Right renal cortex interstitium (tissue), 3 donors: Measurements from ENCODE around the gene SUN1. TPM values are rescaled to one million over a fixed set of nuclear protein-coding genes. Genes with fewer than 3 reads are reported as not detected.
"Not testable (repeated sequence)": the region's sequence is repeated elsewhere in the genome, so short reads cannot be mapped to it uniquely, and the experiment has no call there.

Experiments used
- DNase-seq, 3 donors: peaks; one replicate each; pipeline ENCODE4 v3.0.0-alpha.2; 2013; ENCODE audit warnings: low read depth in 3 of 3, low spot score in 2 of 3
- polyA plus RNA-seq, 3 donors: library from polyadenylated mRNA; unstranded; fragments of 120-200 nt; gene quantifications; one replicate each; pipeline ENCODE4 v1.2.1, GENCODE V29; 2013; ENCODE audit not compliant: insufficient read length in 3 of 3

The SUN1 gene
- polyA plus RNA-seq, 3 donors = 109 to 118 (median 117) TPM

DNA sequence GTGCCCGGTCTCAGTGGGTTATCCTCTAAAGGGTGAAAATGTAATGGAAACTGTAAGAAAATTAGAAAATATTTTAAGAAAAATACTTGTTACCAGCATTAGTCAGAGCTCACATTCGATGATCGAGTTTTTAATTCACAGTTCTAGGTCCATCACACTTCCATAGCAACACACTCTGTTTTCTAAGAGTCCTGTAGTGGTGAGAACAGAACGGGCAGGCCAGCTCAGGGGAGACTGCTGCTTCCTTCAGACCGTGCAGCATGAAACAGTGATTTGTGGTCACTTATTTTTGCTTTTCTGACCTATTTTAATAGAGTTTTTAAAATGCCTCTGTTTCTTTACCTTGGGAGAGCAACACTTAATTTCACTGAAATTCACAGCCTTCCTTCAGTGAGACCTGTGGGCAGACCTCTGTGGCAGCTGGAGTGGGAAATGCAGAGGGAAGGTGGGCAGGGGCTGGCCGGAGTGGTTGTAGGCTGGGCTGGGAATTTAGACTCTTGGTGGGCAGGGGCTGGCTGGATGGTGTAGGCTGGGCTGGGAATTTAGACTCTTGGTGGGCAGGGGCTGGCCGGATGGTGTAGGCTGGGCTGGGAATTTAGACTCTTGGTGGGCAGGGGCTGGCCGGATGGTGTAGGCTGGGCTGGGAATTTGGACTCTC, 1.5 kb downstream of the SUN1 start:
- no peak for DNase-seq

DNA sequence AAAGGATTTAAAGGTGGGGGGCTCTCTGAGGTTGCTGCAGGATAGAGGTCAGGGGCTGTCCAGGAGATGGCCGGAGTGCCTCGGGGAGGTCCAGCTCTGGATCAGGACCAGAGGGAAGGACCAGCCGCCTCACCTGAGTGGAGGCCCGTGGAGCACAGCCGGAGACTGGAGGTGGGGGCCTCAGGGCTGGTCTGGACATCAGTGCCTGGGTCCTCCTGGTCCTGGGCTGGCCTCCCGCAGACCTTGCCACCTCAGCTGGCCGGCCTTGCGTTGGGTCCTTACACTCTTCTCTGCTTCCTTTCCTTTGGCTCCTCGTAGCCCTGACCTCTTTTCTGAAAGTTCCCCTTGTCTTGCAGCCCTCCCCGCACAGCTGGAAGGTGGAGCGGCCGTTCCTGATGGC, 2.0 kb downstream of the SUN1 start:
- no peak for DNase-seq

DNA sequence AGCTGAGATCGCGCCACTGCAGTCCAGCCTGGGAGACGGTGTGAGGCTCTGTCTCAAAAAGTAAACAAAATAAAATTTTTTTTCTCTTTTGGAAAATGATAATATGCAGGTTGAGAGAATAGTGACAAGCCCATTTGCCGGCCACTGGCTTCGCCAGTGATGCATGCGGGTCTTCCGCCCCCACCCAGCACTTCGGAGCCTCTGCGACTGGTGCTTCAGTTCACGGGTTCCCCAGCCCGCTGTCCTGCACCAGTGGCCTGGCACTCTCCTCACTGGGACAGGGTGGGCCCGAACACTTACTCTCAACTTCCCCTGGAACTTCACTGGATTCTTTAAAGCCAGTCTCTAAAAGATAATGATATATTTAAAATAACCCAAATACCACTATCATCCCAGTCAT, 2.7 kb downstream of the SUN1 start:
- DNase-seq = no peak

DNA sequence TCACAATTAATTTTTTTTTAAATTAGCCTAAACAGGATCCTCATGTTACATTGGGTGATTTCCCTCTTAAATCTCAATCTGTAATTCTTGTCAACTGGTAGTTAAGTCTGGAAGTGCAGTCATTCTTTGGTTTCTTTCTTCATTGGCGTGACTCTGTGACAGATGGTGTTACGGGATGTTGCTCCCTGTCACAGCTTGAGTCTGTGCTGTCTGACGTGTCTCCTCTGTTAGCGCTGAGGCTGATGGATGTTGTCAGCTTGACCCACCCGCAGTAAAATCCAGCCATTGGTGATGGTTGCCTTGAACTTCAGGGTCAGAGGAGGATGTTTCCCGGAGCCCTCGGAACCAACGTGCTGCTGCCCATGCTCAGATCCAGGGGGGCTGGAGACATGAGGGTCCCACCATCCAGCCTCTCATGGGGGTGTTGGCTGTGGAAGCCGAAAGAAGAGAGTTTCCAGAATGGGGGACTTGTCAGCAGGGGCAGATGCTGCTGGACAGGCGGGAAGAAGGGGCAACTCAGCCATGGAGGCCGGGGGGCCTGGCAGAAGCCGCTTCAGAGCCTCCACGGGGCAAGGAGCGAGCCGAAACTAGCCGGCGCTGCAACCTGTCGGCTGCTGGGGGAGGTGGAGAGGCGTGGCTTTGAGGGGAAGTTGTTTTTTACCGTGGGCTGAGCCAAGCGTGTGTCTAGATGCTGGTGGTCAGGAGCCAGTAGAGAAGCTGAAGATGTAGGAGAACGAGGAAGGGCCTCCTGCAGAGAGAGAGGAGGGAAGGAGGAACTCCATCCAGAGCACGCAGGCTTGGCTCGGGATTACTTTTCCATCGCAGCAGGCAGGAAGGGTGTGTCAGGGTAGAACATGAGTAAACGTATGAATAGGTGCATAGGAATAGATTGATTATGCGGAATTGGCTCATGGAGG, 3.5 kb downstream of the SUN1 start:
- DNase-seq = no peak

DNA sequence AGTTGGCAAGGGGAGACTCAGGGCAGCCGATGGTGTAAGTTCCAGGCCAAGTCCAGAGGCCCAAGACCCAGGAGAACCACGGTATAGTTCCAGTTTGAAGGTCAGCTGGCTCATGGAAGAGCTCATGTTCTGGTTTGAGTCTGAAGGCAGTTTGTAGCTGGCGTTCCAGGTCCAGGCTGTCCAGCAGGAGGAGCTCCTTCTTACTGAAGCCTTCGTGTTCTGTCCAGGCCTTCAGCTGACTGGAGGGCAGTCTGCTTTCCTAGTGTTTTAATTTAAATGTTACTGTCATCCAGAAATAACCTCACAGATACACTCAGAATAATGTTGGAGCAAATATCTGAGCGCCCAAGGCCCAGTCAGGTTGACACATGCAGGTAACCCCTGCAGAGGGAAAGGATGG, 4.2 kb downstream of the SUN1 start:
- DNase-seq = no peak

DNA sequence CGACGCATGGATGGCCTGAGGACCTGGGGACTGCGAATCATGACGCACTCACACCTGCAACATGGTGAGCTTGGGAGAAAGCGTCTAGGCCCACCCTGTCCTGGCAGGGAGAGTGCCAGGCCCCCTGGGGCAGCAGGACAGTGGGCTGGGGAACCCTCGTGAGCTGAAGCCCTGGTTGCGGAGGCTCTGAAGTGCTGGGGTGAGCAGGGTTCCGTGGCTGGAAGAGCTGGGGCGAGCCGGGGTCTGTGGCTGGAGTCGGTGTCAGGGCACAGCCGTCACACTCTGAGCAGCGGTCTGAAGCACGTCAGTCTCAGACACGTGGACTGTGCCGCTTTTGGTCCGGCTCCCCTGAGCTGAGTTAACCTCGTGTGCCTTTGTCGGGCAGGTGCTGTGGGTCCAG, 4.7 kb downstream of the SUN1 start:
- no peak for DNase-seq

DNA sequence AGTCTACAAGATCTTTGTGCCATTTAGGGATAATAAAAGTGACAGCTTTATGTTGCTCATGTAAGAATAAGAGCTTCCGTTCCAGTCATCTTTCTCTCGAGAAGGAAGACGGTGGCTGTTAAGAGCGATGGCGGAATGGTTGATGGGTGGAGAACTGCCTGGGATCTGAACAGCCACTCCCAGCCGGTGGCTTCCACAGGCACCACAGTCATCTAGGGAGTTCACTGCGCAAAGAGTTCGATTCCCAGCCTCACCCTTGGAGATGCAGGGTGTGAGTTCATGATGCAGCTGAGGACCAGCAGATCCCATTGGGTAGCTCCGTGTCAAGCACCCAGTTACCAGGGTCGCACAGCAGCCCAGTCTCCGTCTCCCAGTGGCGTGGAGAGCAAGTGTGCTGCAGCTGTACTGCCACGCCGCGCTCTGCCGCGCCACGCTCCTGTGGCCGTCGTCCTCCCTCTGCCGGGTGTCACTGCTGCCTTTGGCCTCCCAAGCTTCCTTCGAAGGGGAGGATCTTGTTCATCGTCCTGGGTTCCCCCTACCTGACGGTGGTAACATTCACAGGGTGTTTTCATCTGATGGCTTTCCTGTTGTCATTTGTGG, 7.8 kb downstream of the SUN1 start:
- no peak for DNase-seq

DNA sequence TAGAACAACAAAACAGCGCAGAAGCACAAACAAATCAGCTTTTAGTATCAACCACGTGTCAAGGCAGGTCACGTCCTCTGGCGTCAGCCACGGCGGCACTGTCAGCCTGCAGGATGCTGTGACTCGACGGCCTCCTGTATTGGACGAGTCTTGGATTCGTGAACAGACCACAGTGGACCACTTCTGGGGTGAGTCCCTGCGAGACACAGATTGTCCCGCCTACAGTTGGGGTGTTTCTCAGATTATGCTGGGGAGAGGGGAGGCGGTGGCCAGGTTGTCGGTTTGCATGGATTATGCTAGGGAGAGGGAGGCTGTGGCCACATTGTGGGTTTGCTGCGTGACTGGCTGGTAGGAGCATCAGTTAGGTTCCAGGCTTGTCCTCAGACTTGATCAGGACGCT, 9.7 kb downstream of the SUN1 start:
- DNase-seq = no peak

DNA sequence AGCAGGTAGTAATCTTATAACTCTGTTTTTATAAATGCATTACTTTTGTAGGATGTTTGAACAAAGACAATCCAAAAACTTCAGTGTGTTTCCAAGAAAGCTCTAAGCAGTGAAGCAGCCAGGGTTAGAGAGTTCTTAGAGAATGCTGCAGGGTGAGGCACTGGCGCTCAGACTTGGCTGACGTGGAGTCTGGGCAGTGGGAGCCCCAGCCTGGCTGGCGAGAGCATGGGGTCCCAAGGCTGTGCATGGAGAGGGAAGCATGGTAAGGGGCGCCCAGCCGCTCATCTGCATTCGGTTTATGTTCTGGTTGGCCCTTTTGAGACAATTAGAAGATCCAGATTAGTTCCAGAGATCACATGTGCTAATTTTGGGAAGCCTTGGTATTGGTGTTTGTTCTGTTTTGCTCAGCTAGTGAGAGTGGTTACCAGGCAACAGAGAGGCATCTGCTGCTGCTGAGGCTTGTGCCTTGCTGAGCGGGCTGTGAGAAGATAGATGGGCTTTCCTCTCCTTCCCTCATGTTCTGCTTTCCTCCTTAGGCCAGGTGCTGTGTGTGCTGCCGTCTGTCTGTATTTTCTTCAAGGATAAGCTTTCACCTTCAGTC, 10.3 kb downstream of the SUN1 start:
- no peak for DNase-seq

DNA sequence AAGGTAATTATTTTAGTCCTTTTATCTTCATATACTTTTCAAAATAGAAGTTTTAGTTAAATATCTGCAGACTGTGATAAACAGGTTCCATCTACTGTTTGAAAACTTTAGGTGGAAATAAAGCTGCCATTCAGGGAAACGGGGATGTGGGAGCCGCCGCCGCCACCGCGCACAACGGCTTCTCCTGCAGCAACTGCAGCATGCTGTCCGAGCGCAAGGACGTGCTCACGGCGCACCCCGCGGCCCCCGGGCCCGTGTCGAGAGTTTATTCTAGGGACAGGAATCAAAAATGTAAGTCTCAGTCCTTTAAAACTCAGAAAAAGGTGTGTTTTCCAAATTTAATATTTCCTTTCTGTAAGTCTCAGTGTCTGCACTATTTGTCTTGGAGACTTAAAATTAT, 11.0 kb downstream of the SUN1 start:
- DNase-seq = no peak

DNA sequence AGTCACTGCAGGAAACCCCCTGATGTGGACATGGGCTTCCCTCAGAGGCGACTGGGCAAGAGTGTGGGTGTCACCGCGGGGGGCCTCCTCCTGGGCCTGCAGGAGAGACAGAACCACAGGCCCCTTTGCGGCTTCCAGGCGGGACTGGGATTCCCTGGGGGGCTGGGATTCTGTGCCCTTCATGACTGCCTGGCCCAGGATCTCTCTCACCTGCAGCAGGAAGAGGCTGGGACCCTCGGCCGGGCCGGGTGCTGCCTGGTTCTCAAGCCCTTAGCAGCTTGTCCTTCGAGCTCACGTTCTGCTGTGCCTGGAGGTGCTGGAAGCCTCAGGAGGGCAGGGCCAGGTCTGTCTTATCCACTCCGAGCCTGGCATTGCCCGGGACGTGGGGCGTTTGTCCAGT, 11.8 kb downstream of the SUN1 start:
- DNase-seq = no peak

DNA sequence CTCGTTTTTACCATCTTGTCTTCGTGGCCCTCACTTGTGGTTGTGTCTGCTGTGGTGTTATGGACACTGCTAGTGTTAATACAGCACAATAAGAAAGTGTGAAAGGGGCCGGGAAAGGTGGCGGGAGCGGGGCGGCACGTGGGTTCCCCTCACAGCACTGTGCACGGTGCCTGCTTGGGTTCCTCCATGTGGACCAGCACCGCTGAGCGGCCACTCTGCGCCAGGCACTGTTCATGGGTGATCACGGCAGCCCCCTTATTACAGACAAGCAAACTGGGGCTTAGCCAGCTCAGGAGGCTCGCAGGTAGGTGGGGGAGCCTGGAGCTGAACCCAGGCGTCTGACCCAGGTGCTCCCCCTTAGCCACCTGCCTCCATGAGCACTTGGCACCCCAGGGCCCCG, 12.2 kb downstream of the SUN1 start:
- DNase-seq = no peak

DNA sequence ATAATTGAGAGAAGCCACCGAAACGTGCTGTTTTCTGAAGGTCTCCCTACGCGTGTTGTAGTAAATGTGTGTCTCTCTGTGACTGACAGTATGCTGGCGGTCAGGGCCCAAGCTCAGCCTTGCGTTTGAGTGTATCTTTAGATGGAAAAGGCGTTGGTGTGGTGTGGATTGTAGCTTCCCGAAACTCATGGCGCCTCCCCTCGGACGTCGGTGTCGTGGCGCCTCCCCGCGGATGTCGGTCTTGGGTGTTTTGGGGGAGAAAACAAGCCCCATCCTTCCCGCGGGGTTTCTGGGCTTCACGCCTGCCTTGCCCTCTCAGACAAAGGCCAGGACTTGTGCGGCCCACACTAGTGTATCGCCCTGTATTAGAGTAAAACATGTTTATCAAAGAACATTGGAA, 12.8 kb downstream of the SUN1 start:
- DNase-seq = no peak

DNA sequence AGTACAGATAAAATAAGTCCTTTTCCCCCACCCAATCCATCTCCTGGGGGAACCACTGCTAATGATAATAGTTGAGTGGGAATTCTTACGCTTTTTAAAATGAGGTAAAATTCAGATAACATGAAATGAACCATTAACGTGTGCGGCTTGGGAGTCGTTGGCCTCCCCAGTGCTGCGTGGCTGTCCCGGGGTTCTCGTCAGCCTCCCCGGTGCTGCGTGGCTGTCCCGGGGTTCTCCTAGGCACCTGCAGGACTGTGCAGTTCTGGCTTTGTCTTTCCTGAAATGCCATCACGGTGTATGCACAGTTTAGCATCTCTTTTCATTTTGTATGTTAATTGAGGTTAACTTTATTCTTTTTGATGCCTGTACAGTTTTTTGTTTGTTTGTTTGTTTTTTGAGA, 13.5 kb downstream of the SUN1 start:
- DNase-seq = no peak

DNA sequence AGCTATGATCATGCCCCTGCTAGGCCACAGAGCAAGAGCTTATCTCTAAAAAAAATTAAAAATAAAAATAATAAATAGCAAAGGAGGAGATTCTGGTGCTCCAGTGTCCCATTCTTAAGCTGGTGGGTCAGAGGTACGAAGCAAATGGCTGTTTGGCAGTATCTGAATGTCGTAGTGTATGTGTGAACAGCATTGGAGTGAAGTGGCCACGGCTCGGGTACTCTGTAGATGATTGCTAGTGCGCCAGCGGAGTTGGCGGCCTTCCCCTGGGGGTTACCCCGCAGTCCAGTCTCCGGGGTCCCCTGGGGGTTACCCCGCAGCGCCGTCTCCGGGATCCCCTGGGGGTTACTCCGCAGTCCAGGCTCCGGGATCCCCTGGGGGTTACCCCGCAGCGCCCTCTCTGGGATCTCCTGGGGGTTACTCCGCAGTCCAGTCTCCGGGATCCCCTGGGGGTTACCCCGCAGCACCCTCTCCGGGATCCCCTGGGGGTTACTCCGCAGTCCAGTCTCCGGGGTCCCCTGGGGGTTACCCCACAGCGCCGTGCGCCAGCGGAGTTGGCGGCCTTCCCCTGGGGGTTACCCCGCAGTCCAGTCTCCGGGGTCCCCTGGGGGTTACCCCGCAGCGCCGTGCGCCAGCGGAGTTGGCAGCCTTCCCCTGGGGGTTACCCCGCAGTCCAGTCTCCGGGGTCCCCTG, 14.8 kb downstream of the SUN1 start:
- not testable (repeated sequence) for DNase-seq

DNA sequence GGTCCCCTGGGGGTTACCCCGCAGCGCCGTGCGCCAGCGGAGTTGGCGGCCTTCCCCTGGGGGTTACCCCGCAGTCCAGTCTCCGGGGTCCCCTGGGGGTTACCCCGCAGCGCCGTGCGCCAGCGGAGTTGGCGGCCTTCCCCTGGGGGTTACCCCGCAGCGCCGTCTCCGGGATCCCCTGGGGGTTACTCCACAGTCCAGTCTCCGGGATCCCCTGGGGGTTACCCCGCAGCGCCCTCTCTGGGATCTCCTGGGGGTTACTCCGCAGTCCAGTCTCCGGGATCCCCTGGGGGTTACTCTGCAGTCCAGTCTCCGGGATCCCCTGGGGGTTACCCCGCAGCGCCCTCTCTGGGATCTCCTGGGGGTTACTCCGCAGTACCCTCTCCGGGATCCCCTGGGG, 15.5 kb downstream of the SUN1 start:
- not testable (repeated sequence) for DNase-seq

DNA sequence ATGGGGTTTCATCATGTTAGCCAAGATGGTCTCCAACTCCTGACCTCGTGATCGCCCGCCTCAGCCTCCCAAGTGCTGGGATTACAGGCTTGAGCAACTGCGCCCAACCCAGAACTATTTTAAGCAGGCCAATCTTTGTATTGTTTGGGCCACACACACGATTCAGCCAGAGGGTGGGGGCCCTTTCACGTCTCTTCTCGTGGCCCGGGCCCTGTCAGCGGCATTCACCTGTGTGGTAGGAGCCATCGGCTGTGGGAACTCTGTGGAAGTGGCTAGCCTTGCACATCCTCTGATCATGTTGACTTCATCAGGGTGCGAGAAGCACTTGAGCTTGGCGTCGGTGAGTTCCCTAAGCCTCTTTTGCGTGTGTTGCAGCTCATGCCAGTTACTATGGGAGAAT, 16.9 kb downstream of the SUN1 start:
- no peak for DNase-seq

DNA sequence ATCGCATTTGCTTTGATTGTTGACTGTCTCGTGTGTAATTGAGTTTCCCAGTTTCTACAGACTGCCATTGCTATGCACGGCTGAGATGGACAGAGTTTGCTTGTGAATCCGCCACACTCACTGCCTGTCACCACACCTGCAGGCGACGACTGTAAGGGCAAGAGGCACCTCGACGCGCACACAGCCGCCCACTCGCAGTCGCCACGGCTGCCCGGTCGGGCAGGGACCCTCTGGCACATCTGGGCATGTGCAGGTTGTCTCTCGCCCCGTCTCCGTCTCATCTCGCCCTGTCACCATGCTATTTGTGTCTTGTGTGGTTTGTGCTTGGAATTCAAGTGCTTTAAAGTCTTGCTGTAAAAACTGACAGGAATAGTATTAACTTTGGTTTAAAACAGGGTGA, 17.5 kb downstream of the SUN1 start:
- DNase-seq = no peak

DNA sequence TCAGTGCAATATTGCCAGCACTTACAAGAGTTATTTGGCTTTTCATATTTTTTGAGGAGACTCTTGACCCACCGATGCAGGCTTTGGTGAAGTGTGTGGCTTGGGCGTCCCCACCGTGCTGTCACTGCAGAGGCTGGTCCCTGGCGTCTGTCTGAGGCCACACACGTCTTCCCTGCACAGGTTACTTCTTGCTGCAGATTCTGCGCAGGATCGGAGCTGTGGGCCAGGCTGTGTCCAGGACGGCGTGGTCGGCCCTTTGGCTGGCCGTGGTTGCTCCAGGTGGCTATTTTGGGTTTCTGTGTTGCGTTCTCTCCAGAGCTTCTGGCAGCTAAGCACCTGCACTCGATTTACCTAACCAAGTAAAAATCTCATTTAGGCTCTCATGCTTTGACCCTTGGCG, 18.9 kb downstream of the SUN1 start:
- no peak for DNase-seq

DNA sequence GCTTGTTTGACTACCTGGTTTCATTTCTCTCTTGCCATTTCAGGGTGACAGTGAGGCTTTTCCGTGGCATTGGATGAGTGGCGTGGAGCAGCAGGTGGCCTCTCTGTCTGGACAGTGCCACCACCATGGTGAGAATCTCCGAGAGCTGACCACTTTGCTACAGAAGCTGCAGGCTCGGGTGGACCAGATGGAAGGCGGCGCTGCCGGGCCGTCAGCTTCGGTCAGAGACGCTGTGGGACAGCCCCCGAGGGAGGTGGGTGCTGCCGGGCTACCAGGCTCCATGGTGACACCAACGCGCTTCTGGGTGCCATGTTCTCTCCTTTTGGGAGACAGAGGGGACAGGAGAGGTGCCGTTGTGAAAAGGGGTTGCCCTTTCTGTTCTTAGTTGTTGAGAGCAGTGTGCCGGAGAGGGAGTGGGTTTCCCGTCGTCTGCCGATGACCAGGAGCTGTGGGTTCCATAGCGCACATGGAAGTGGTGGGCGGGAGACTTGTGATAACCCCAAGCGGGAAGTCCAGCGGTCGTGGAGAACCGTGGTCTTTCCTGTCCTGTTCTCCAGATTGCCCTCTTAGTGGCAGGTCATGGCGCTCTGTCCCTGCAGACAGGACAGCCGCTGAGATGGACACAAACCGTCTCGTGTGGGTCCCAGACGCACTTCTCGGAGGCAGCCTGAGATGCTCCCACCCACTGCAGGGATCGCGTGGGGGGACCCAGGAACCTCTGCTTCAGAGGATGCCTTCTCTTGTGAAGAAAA, 21.3 kb downstream of the SUN1 start:
- no peak for DNase-seq
